ENCODE measurements around the gene KCNK7.

KCNK7 gene

GRCh38 chr11:65643971-65644370, 48.4 kb upstream of the KCNK7 start (continued):
- no peak for TF ChIP-seq CSRNP3 (CRISPR knock-in tag; IDR thresholded peaks at IDR 0.05)
- no peak for TF ChIP-seq ESRRG (CRISPR knock-in tag; IDR thresholded peaks at IDR 0.05)
- no peak for TF ChIP-seq ZFP3 (CRISPR knock-in tag; IDR thresholded peaks at IDR 0.05)

GRCh38 chr11:65642014-65642671, 46.5 kb upstream of the KCNK7 start:
- no peak for ATAC-seq
- TF ChIP-seq SNAI2 (CRISPR knock-in tag; IDR thresholded peaks at IDR 0.05) (no peak), CSDC2 (CRISPR knock-in tag; IDR thresholded peaks at IDR 0.05) (no peak), ISL1 (CRISPR knock-in tag; IDR thresholded peaks at IDR 0.05) (no peak), ZNF565 (CRISPR knock-in tag; conservative IDR thresholded peaks at IDR 0.05; ENCODE audit: low read depth) (no peak), CSRNP3 (CRISPR knock-in tag; IDR thresholded peaks at IDR 0.05) (no peak), POU6F1 (CRISPR knock-in tag; IDR thresholded peaks at IDR 0.05; ENCODE audit: borderline replicate concordance, low read depth) (no peak)

DNA sequence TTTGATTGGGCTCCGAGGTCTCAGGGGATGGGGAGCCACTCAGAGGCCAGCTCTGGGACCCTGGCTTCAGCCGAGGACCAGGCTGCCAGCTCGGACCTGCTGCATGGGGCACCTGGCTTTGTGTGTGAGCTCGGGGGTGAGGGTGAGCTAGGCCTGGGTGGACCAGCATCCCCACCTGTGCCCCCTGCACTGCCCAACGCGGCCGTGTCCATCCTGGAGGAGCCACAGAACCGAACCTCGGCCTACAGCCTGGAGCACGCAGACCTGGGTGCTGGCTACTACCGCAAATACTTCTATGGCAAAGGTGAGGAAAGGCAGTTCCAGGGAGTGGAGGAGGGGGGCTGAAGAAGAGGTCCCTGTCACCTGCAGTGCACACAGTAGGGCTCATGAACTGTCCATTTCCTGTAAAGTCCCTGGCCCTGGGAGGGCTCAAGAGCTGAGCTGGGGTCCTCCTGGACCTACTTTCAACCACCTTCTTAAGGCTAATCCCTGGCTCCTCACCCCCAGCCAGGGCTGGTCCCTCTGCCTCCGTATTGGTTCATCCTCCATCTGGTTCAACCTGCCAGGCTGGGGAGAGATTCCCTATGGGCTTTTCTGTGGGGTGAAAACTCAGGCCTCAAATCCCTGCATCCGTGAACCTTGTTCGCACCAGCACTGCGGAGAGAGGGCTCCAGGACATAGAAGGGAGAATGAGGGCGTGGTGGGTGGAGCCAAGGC, 45.9 kb upstream of the KCNK7 start:
- TF ChIP-seq ISL1 (CRISPR knock-in tag; IDR thresholded peaks at IDR 0.05) = no peak
- no peak for TF ChIP-seq CSRNP3 (CRISPR knock-in tag; IDR thresholded peaks at IDR 0.05)
- no peak for TF ChIP-seq CSDC2 (CRISPR knock-in tag; IDR thresholded peaks at IDR 0.05)
- no peak for TF ChIP-seq TSHZ2 (CRISPR knock-in tag; IDR thresholded peaks at IDR 0.05)
- no peak for TF ChIP-seq ZFP3 (CRISPR knock-in tag; IDR thresholded peaks at IDR 0.05)
- TF ChIP-seq ESRRG (CRISPR knock-in tag; IDR thresholded peaks at IDR 0.05) = no peak
- no peak for TF ChIP-seq SNAI2 (CRISPR knock-in tag; IDR thresholded peaks at IDR 0.05)
- TF ChIP-seq, protein P1, sequence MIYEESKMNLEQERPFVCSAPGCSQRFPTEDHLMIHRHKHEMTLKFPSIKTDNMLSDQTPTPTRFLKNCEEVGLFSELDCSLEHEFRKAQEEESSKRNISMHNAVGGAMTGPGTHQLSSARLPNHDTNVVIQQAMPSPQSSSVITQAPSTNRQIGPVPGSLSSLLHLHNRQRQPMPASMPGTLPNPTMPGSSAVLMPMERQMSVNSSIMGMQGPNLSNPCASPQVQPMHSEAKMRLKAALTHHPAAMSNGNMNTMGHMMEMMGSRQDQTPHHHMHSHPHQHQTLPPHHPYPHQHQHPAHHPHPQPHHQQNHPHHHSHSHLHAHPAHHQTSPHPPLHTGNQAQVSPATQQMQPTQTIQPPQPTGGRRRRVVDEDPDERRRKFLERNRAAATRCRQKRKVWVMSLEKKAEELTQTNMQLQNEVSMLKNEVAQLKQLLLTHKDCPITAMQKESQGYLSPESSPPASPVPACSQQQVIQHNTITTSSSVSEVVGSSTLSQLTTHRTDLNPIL (CRISPR knock-in tag; IDR thresholded peaks at IDR 0.05; ENCODE audit: low read depth) = no peak
- TF ChIP-seq PPARA (CRISPR knock-in tag; IDR thresholded peaks at IDR 0.05; ENCODE audit: borderline replicate concordance) = no peak
- TF ChIP-seq, protein P2, sequence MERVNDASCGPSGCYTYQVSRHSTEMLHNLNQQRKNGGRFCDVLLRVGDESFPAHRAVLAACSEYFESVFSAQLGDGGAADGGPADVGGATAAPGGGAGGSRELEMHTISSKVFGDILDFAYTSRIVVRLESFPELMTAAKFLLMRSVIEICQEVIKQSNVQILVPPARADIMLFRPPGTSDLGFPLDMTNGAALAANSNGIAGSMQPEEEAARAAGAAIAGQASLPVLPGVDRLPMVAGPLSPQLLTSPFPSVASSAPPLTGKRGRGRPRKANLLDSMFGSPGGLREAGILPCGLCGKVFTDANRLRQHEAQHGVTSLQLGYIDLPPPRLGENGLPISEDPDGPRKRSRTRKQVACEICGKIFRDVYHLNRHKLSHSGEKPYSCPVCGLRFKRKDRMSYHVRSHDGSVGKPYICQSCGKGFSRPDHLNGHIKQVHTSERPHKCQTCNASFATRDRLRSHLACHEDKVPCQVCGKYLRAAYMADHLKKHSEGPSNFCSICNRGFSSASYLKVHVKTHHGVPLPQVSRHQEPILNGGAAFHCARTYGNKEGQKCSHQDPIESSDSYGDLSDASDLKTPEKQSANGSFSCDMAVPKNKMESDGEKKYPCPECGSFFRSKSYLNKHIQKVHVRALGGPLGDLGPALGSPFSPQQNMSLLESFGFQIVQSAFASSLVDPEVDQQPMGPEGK (CRISPR knock-in tag; IDR thresholded peaks at IDR 0.05; ENCODE audit: borderline replicate concordance) = no peak
- TF ChIP-seq ZNF70 (CRISPR knock-in tag; IDR thresholded peaks at IDR 0.05) = no peak
- no peak for TF ChIP-seq TCF4 (CRISPR knock-in tag; IDR thresholded peaks at IDR 0.05; ENCODE audit: borderline replicate concordance)
- no peak for TF ChIP-seq ZNF8 (CRISPR knock-in tag; IDR thresholded peaks at IDR 0.05)
- no peak for TF ChIP-seq BACH2 (CRISPR knock-in tag; IDR thresholded peaks at IDR 0.05; ENCODE audit: borderline replicate concordance)
- no peak for TF ChIP-seq TOX (CRISPR knock-in tag; IDR thresholded peaks at IDR 0.05; ENCODE audit: borderline replicate concordance)
- TF ChIP-seq OSR1 (CRISPR knock-in tag; IDR thresholded peaks at IDR 0.05) = no peak
- no peak for TF ChIP-seq GLIS3 (CRISPR knock-in tag; IDR thresholded peaks at IDR 0.05)
- TF ChIP-seq ARNTL (CRISPR knock-in tag; IDR thresholded peaks at IDR 0.05; ENCODE audit: borderline replicate concordance, low read depth) = no peak
- no peak for ATAC-seq

Measured in SK-N-SH treated with all-trans-retinoic acid at 6 μM for 48 hours (cell line).